Activated effector memory CD4-positive, alpha-beta T cell treated with anti-CD3 and anti-CD28 coated beads, Interleukin-2, amount 50 U/mL, for 16 hours (primary cell): Measurements from ENCODE around the gene ADAMTS2.
"Not testable (repeated sequence)": the region's sequence is repeated elsewhere in the genome, so short reads cannot be mapped to it uniquely, and the experiment has no call there.

ENCODE experiments used
- DNase-seq: peaks from one replicate; pipeline ENCODE4 v3.0.0-alpha.2; 2020

Gene ADAMTS2

DNA sequence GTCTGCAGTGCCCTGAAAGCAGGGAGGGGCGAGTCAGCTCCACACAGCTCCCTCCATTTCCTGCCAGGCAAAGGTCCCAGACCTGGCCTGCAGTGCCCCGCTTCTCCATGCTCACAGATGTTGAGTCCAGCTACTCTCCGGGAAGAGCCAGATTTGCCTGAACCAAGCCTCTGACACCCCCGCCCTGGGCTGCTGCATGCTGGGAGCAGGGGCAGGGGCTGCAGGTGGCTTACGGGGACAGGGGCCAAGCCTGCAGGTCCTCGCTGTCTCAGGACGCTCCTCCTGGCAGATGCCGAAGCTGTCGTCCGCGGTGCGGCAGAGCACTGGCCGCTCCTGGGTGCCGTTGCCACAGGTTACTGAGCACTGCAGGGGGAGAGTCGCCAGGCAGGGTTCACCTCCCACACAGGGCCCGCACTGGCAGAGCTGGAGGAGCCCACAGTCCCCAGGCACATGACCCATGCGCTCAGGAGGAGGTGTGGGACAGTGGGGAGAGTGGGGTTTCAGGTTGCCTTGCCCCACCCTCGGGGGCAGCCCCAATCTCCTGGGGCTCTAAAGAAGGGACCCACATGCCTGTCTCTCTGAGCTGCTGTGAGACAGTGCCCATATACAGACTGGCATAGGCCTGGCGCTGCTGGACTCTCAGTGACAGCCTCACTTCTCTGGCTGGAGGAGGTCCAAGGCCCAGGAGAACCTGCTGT lies 222.7 kb downstream of the ADAMTS2 start:
- peak; percentile 48 for DNase-seq

DNA sequence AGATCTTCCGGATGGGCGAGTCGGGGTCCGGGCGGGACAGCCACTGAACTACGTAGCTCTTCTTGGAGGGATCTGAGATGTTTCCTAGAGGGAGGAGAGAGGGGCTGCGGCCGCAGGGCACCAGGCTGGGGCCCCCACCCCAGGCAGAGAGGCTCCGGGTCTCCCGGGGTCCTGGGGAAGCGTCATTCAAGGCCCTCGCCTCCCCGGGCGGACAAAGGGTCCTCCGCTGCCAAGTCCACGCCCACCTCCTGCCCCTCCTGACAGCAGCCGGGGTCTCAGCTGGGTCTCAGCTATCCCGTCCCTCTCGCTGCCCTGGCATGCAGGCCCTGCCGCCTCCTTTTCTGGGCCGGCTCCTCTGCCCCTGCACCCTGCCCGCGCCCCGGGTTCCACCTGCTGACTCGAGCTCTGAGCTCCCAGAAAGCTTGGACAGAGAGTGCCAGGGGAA lies 223.6 kb downstream of the ADAMTS2 start:
- peak; percentile 31 for DNase-seq

DNA sequence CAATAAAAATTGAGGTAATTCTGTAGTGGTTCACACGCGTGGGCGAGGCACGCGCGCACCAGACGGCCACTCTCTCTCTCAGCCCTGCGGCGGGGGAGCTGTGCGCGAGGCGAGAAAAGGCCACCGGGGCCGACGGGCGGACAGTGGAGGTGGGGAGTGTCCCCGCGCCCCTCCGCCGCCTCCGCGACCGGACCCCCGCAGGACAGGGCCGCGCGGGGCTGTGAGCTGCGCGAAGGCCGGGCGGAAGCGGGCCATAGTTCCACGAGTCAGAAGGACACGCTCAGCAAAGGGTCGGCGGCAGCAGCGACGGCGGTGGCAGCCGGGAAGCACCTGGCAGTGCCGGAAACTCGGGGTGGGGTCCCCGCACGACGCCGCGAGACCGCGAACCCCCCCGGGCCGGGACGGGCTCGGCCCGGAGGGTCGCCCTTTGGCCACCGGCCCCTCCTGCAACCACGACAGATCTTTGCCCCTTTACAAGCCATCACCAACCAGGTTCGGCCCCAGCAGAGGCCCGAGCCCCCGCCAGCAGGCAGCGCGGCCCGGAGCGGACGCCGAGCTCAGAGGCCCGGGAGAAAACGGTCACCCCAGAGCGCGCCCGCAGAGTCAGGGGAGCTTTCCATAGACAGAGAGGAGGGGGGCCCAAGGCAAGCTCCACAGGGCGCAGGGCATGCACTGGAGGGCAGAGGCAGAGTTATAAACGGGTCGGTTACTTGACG lies 224.2 kb downstream of the ADAMTS2 start:
- DNase-seq: peak; percentile 44

- DNase-seq: peak; percentile 21
Observed at GRCh38 chr5:179120421-179120861, 224.8 kb downstream of the ADAMTS2 start.

DNA sequence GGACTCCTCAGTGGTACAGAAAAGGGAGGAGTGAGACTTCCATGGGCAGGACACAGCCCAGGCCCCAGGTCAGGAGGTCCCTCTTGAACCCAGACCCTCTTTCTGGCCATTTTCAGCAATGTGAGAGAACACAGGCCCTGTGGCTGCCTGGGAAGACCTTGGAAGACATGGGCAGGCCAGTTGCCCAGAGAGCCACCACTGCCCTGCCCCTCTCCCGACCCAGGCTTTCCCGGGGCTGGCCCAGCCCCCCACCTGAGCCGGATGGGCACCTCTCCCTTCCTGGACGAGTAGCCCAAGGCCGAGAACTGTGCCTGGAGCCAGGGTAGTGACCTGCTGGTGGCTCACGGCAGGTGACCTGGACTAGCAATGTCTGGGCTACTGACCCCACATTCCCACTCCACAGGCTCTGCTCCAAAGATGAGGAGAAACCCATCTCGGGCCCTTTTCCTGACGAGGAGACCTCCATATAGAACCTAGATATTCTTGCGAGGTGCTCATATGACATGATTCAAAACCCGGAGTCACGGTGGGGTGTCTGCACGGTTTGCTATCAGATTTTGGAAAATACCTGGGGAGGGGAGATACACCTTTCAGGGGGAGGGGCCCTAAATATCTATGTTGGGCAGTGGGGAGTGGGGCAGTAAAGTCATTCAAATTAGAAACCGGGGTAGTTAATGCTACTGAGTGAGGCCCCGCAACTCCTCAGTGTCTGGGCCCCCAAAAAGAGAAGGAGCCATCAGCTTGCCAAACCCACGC lies 225.7 kb downstream of the ADAMTS2 start:
- peak; percentile 46 for DNase-seq

GRCh38 chr5:179118756-179119414 lies 226.4 kb downstream of the ADAMTS2 start:
- DNase-seq: no peak

- DNase-seq: no peak
Observed at GRCh38 chr5:179118338-179118737, 226.9 kb downstream of the ADAMTS2 start.

DNA sequence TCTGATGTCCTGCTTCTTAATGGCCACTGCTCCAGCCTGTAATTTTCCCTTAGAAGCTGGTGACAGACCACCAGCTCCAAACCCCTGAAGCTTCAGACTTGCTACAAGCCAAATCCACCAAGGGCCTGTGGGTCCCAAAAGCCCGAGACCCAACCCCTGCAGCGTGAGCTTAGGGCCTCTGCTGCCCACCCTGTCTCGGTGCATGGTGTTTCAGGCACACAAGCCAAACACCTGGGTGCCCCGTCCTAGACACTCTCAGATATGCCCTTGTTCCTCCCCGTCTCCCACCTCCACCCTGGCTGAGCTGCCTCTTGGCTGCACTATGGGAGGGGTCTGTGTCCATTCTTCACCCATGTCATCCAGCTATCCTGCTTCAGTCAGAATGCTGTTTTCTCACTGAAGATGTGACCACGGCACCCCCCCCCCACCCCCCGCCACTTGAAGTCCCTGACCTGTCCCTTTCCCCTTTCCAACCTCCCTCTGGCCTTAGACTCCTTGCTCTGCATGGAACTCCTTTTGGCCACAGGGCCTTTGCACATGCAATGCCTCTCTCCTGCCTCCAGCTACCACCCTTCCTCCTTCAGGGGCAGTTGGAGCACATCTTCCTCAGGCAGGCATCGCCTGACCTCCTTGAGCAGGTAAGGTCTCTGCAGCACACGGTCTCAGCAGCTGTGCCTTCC lies 229.3 kb downstream of the ADAMTS2 start:
- DNase-seq: peak; percentile 37

DNA sequence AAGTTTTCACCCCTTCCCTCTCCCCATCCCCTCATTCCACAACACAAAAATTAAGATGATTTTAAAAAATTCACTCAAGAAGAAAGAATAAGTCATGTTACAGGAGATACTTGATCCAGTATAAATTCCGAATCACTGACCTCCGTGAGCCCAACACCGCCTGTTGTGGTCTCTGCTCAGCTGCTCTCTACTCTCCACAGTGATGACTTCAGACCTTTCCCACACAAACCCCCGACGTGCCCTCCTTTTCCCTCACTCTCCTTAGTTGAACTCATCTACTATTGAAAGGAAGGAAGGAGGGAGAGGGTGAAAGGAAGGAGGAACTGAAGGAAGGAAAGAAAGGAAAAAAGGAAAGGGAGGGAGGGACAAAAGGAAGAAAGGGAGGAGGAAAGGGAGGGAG lies 230.0 kb downstream of the ADAMTS2 start:
- no peak for DNase-seq

- DNase-seq: no peak
Observed at GRCh38 chr5:179114756-179115155, 230.5 kb downstream of the ADAMTS2 start.

DNA sequence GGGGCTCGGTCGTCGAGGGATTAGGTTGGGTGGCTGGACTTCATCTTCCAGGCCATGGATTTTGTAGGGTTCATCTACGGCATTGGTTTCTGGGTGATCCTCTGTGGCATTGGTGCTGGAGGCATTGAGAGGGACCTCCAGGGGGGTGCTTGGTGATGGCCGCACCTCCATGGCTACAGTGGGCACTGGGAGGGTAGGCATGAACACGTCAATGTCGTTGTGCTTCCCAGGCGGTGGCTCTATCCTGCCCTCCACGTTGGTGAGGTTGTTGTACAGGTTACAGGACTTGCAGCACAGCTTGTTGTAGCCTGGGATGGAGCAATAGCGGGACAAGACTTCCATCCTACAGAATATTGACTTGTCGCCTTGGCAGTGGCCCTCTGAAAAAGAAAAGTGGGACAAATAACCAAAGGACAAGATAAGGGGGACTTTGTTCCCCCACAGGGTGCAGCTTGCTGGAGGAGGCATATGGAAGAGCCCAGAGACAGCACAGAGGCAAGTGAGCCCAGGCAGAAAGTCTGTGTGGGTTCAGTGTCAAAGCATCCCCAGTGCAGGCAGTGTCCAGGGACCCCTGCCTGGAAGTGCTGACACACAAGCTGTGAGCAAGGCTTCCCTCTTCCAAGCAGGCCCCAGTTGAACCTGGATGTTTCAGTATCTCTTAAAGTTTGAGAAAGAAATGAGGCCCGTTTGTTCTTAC lies 231.2 kb downstream of the ADAMTS2 start:
- DNase-seq: no peak

GRCh38 chr5:179113143-179113530 lies 232.1 kb downstream of the ADAMTS2 start:
- no peak for DNase-seq

DNA sequence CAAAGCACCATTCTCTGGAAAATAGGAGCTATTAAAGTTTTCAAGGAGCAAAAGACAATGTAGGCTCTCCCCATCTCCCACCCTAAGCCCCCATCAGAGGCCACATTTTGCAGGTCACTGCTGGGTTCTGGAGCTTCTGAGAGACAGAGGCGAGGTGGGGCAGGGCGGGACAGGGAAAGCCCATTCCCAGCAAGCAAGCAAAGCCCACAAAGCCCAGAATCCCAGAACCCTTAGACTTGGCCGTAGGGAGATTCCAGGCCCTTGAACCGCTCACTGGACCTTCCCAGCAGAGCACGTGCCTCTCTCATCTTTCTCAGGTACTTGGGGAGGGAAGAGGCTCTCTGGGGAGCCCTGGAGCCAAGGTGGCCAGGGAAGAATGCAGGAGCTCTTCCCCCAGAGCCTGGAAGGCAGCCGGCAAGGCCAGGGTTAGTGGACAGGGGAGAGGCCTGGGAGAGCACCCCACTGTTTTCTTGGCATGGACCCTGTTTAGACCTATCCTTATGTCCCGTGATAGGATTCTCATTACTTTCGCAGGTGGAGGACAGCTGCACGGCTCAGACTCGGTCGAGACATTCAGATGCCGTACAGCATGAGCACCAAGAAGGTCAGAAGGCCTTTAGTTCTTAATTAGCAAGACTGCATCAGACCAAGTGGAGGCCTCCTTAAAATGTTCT lies 232.7 kb downstream of the ADAMTS2 start:
- no peak for DNase-seq

DNA sequence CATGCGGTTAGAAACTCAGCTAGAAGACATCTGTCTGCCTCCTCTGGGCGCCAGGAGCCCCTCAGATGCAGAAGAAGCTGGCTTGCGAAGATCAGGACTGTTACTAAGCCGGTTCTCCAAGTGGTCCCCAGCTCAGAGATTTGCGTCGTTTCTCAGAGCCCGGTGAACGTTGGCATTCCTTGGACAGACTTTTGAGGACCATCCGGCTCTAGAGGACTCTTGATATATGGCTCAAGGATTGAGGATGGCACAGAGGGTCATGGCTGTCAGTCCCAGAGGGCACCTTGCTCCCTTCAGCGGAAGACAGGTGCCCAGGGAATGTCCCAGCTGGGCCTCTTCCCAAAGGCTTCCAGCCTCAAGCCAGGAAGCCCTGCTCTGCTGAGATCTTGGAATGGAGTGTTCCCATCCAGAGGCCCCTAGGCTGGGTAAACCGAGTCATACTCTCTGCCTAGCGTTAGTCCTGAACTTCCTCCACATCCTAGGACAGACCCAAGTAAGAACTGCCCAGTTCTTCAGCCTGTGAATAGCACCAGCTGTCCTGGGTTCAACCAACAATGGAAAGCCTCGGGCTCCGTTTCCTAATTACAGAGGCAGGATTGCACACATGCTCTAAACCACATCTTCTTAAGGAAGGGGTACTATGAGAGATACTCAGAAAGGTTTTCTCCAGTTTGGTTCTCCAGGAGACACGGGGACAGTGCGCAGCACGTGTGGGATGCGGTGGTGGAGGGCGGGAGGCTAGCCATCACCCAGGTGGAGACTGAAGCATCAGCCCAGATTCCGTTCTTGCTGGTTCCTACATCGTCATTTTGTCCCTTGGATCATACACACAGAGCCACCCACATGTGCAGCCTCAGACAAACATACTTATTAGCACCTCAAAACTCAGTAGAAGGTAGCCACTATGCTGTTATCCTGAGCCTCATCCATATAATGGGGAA lies 233.7 kb downstream of the ADAMTS2 start:
- no peak for DNase-seq

DNA sequence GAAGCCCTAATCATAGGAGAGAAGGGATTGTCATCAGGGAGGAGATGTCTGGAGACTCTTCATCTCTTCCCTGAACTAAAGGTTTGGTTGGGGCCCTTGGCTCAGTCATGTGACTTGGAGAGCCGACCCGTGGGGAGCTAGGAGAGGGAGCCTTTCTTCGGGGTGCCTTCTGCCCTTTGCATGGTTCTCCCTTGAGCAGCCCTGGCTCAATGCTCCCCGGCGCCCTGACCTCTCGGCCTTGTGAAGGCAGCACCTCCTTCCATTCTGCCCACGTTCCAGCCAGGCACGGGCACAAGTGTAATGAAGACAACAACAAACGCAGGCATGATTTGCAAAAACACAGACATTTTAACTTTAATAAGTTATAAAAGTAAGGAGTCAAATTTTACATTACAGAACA lies 234.7 kb downstream of the ADAMTS2 start:
- DNase-seq: no peak

DNA sequence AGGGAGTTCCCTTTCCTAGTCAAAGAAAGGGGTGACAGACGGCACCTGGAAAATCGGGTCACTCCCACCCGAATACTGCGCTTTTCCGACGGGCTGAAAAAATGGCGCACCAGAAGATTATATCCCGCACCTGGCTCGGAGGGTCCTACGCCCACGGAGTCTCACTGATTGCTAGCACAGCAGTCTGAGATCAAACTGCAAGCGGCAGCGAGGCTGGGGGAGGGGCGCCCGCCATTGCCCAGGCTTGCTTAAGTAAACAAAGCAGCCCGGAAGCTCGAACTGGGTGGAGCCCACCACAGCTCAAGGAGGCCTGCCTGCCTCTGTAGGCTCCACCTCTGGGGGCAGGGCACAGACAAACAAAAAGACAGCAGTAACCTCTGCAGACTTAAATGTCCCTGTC lies 244.0 kb downstream of the ADAMTS2 start:
- not testable (repeated sequence) for DNase-seq

GRCh38 chr5:179089502-179089901 lies 255.8 kb downstream of the ADAMTS2 start:
- DNase-seq: no peak

- DNase-seq: no peak
Observed at GRCh38 chr5:179080724-179081123, 264.5 kb downstream of the ADAMTS2 start.

DNA sequence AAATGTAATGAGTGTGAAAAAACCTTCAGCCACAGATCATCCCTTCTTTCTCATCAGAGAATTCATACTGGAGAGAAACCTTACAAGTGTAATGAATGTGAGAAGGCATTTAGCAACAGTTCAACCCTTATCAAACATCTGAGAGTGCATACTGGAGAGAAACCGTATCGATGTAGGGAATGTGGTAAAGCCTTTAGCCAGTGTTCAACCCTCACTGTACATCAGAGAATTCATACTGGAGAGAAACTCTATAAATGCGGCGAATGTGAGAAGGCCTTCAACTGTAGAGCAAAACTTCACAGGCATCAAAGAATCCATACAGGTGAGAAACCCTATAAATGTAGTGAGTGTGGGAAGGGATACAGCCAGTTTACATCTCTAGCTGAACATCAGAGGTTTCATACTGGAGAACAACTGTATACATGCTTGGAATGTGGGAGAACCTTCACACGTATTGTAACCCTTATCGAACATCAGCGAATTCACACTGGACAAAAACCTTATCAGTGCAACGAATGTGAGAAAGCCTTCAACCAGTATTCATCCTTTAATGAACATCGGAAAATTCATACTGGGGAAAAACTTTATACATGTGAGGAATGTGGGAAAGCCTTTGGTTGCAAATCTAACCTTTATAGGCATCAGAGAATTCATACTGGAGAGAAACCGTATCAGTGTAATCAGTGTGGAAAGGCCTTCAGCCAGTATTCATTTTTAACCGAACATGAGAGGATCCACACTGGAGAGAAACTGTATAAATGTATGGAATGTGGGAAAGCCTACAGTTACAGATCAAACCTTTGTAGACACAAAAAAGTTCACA lies 265.9 kb downstream of the ADAMTS2 start:
- DNase-seq: no peak
